ENCODE results near the gene COL18A1. TPM values are rescaled to one million over a fixed set of nuclear protein-coding genes. Genes with fewer than 3 reads are reported as not detected.
A peak's percentile ranks its signal among the peaks of the same experiment; 100 is the strongest.

The COL18A1 gene
- total and polyA plus RNA-seq, 5 donors from 2014 or later: 0.29 to 2.7 (median 1.3) TPM

GRCh38 chr21:45469273-45470086 is 64.5 kb downstream of the COL18A1 start:
- Mint-ChIP-seq H3K4me3 (no peak overlapping the region), H3K27me3 (peaks cover 4% of the 10 kb centered on the region), H3K9me3 (peaks cover 0 to 3% (median 0%) of the 10 kb centered on the region in 7 donors), H3K27ac (peak overlapping the region in 2 of 3 donors; percentile 42 to 80), H3K36me3 (no peaks in the 10 kb centered on the region), H3K4me1 (peaks cover 0 to 21% (median 8%) of the 10 kb centered on the region in 4 donors)
- Histone ChIP-seq H3K4me1 (ENCODE audit: control insufficient read depth, insufficient read depth, low read length, poor library complexity, severe bottlenecking) (no peaks in the 10 kb centered on the region), H3K27ac (ENCODE audit: insufficient read depth, low read length, poor library complexity, severe bottlenecking) (no peak overlapping the region), H3K36me3 (ENCODE audit: control insufficient read depth, insufficient read depth, low read length) (no peaks in the 10 kb centered on the region), H3K9me3 (ENCODE audit: control insufficient read depth in 2 of 2, low read length in 2 of 2) (no peaks in the 10 kb centered on the region), H3K27me3 (ENCODE audit: control insufficient read depth, insufficient read depth, low read length) (no peaks in the 10 kb centered on the region), H3K4me3 (ENCODE audit: low read depth, low read length) (no peak overlapping the region)
- ATAC-seq (ENCODE audit: low read depth in 2 of 2) (no peak), DNase-seq (no peak)

GRCh38 chr21:45470087-45470515 is 65.1 kb downstream of the COL18A1 start:
- no peaks in the 10 kb centered on the region for H3K36me3 ChIP-seq (ENCODE audit: control insufficient read depth, insufficient read depth, low read length)
- no peak overlapping the region for H3K4me3 ChIP-seq (ENCODE audit: low read depth, low read length)
- ATAC-seq (ENCODE audit: low read depth in 2 of 2) (no peak), DNase-seq (no peak)
- peaks cover 0 to 2% (median 0%) of the 10 kb centered on the region in 7 donors for H3K9me3 Mint-ChIP-seq
- no peak overlapping the region for H3K27ac ChIP-seq (ENCODE audit: insufficient read depth, low read length, poor library complexity, severe bottlenecking)
- no peaks in the 10 kb centered on the region for H3K9me3 ChIP-seq (ENCODE audit: control insufficient read depth in 2 of 2, low read length in 2 of 2)
- peak overlapping the region in 2 of 3 donors; percentile 42 to 80 for H3K27ac Mint-ChIP-seq
- H3K27me3 Mint-ChIP-seq: peaks cover under 1% of the 10 kb centered on the region
- no peaks in the 10 kb centered on the region for H3K36me3 Mint-ChIP-seq
- H3K4me1 ChIP-seq (ENCODE audit: control insufficient read depth, insufficient read depth, low read length, poor library complexity, severe bottlenecking): no peaks in the 10 kb centered on the region
- peaks cover 0 to 21% (median 8%) of the 10 kb centered on the region in 4 donors for H3K4me1 Mint-ChIP-seq
- H3K27me3 ChIP-seq (ENCODE audit: control insufficient read depth, insufficient read depth, low read length): no peaks in the 10 kb centered on the region
- no peak overlapping the region for H3K4me3 Mint-ChIP-seq

GRCh38 chr21:45470773-45471524 is 66.0 kb downstream of the COL18A1 start:
- no peaks in the 10 kb centered on the region for H3K4me1 ChIP-seq (ENCODE audit: control insufficient read depth, insufficient read depth, low read length, poor library complexity, severe bottlenecking)
- Mint-ChIP-seq H3K36me3 (no peaks in the 10 kb centered on the region), H3K27me3 (no peaks in the 10 kb centered on the region), H3K4me1 (peaks cover 0 to 19% (median 8%) of the 10 kb centered on the region in 4 donors), H3K4me3 (peak overlapping the region in 1 of 4 donors; percentile 65), H3K9me3 (no peaks in the 10 kb centered on the region), H3K27ac (peak overlapping the region in 2 of 3 donors; percentile 91 to 95)
- H3K9me3 ChIP-seq (ENCODE audit: control insufficient read depth in 2 of 2, low read length in 2 of 2): no peaks in the 10 kb centered on the region
- peak in 2 of 3 donors; percentile 14 to 79 for DNase-seq
- no peaks in the 10 kb centered on the region for H3K27me3 ChIP-seq (ENCODE audit: control insufficient read depth, insufficient read depth, low read length)
- no peak overlapping the region for H3K27ac ChIP-seq (ENCODE audit: insufficient read depth, low read length, poor library complexity, severe bottlenecking)
- peak; percentile 81 to 90 for ATAC-seq (ENCODE audit: low read depth in 2 of 2)
- H3K4me3 ChIP-seq (ENCODE audit: low read depth, low read length): no peak overlapping the region
- H3K36me3 ChIP-seq (ENCODE audit: control insufficient read depth, insufficient read depth, low read length): no peaks in the 10 kb centered on the region

GRCh38 chr21:45471525-45472221 is 66.7 kb downstream of the COL18A1 start:
- DNase-seq (no peak), ATAC-seq (ENCODE audit: low read depth in 2 of 2) (no peak)
- no peaks in the 10 kb centered on the region for H3K27me3 Mint-ChIP-seq
- no peak overlapping the region for H3K27ac ChIP-seq (ENCODE audit: insufficient read depth, low read length, poor library complexity, severe bottlenecking)
- H3K36me3 Mint-ChIP-seq: no peaks in the 10 kb centered on the region
- no peaks in the 10 kb centered on the region for H3K9me3 Mint-ChIP-seq
- H3K27ac Mint-ChIP-seq: no peak overlapping the region
- H3K4me1 ChIP-seq (ENCODE audit: control insufficient read depth, insufficient read depth, low read length, poor library complexity, severe bottlenecking): no peaks in the 10 kb centered on the region
- H3K4me3 Mint-ChIP-seq: no peak overlapping the region
- peaks cover 4 to 25% (median 12%) of the 10 kb centered on the region in 4 donors for H3K4me1 Mint-ChIP-seq
- H3K9me3 ChIP-seq (ENCODE audit: control insufficient read depth in 2 of 2, low read length in 2 of 2): no peaks in the 10 kb centered on the region
- no peak overlapping the region for H3K4me3 ChIP-seq (ENCODE audit: low read depth, low read length)
- H3K36me3 ChIP-seq (ENCODE audit: control insufficient read depth, insufficient read depth, low read length): no peaks in the 10 kb centered on the region
- no peaks in the 10 kb centered on the region for H3K27me3 ChIP-seq (ENCODE audit: control insufficient read depth, insufficient read depth, low read length)

- H3K4me3 ChIP-seq (ENCODE audit: low read depth, low read length): no peak overlapping the region
- no peak overlapping the region for H3K27ac Mint-ChIP-seq
- no peak overlapping the region for H3K27ac ChIP-seq (ENCODE audit: insufficient read depth, low read length, poor library complexity, severe bottlenecking)
- H3K4me3 Mint-ChIP-seq: no peak overlapping the region
- no peaks in the 10 kb centered on the region for H3K9me3 ChIP-seq (ENCODE audit: control insufficient read depth in 2 of 2, low read length in 2 of 2)
- ATAC-seq (ENCODE audit: low read depth in 2 of 2): no peak
- H3K36me3 Mint-ChIP-seq: no peaks in the 10 kb centered on the region
- H3K27me3 ChIP-seq (ENCODE audit: control insufficient read depth, insufficient read depth, low read length): no peaks in the 10 kb centered on the region
- H3K4me1 Mint-ChIP-seq: peaks cover 5 to 29% (median 13%) of the 10 kb centered on the region in 4 donors
- H3K27me3 Mint-ChIP-seq: no peaks in the 10 kb centered on the region
- no peaks in the 10 kb centered on the region for H3K9me3 Mint-ChIP-seq
- H3K36me3 ChIP-seq (ENCODE audit: control insufficient read depth, insufficient read depth, low read length): no peaks in the 10 kb centered on the region
- peaks cover 5% of the 10 kb centered on the region for H3K4me1 ChIP-seq (ENCODE audit: control insufficient read depth, insufficient read depth, low read length, poor library complexity, severe bottlenecking)
- no peak for DNase-seq
Measured at GRCh38 chr21:45472445-45473365, 67.7 kb downstream of the COL18A1 start.

- Mint-ChIP-seq H3K9me3 (no peaks in the 10 kb centered on the region), H3K27ac (peak overlapping the region in 2 of 3 donors; percentile 87 to 88), H3K4me1 (peaks cover 5 to 37% (median 21%) of the 10 kb centered on the region in 4 donors), H3K27me3 (no peaks in the 10 kb centered on the region), H3K36me3 (no peaks in the 10 kb centered on the region), H3K4me3 (peak overlapping the region in 1 of 4 donors; percentile 49)
- Histone ChIP-seq H3K9me3 (ENCODE audit: control insufficient read depth in 2 of 2, low read length in 2 of 2) (no peaks in the 10 kb centered on the region), H3K36me3 (ENCODE audit: control insufficient read depth, insufficient read depth, low read length) (no peaks in the 10 kb centered on the region), H3K27me3 (ENCODE audit: control insufficient read depth, insufficient read depth, low read length) (no peaks in the 10 kb centered on the region), H3K27ac (ENCODE audit: insufficient read depth, low read length, poor library complexity, severe bottlenecking) (no peak overlapping the region), H3K4me3 (ENCODE audit: low read depth, low read length) (no peak overlapping the region), H3K4me1 (ENCODE audit: control insufficient read depth, insufficient read depth, low read length, poor library complexity, severe bottlenecking) (peaks cover 15% of the 10 kb centered on the region)
- DNase-seq (no peak), ATAC-seq (ENCODE audit: low read depth in 2 of 2) (no peak)
Measured at GRCh38 chr21:45473496-45474322, 68.7 kb downstream of the COL18A1 start.
